GM12865 (cell line): ENCODE measurements around the gene LRRK1.

Source experiments
- DNase-seq: peaks from one replicate; pipeline ENCODE4 v3.0.0; 2010; ENCODE audit warnings: low read depth
- H3K4me3 ChIP-seq: 2 replicates; pipeline ENCODE4 v1.5.1; 2011; ENCODE audit warnings: mild to moderate bottlenecking, low read depth, low read length, control low read depth
- CTCF ChIP-seq: IDR thresholded peaks from 2 replicates; pipeline ENCODE4 v1.5.1; 2011; ENCODE audit warnings: low read length, control low read depth, low read depth, inconsistent platforms; ENCODE audit not compliant: insufficient read depth; ENCODE audit errors: missing control alignments

Gene LRRK1

GRCh38 chr15:100878648-100879047 is 40.5 kb upstream of the LRRK1 start:
- TF ChIP-seq CTCF = no peak
- H3K4me3 ChIP-seq = peak overlapping the region; percentile 32
- no peak for DNase-seq

GRCh38 chr15:100879061-100879463 is 40.1 kb upstream of the LRRK1 start:
- no peak for TF ChIP-seq CTCF
- no peak for DNase-seq
- H3K4me3 ChIP-seq = peak overlapping the region; percentile 32

- peak; percentile 36 for DNase-seq
- TF ChIP-seq CTCF = no peak
- peak within 1 kb of the TSS; percentile 32 for H3K4me3 ChIP-seq
These were observed 39.6 kb upstream of the LRRK1 start, which contains the start of gene ALDH1A3 for GRCh38 chr15:100879464-100880138. Gene ALDH1A3, plus strand, starts transcription at chr15:100879831. Its CDS starts 77 bp downstream, at chr15:100879908.

DNA sequence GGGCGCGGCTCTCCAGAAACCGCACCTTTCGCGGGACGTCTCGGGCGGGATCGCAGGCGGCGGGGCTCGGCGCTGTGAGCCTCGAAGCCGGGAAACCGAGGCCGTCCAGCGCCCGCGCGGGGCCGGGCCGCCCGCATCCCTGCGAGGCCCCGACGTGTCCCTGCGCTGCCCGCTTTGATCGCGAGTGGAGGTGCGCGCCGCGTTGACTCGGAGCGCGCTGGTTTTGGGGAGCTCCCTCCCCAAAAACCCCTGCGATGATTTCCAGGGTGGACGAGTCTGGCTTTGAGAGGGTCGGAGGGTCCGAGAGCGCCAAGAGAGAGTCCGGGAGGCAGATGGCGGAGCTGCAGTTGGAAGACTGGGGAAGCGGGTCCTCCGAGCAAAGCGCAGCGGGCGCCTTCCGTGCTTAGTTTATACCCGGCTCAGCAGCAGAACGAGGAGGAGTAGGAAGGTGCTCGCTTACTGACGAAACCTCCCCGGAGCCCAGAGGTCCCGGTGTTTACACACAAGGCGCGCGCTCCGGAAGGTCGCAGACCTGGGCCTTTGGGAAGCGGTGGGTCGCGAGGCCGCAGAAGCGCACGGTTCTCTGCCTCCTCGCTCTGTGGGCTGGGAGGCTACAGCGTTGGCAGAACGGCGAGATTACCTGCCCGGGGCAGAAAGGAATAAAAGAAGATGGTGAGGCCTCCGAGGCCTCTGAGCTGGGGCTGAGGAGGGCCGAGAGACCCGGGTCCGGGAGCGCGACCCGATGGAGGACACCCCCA is 38.8 kb upstream of the LRRK1 start:
- DNase-seq = no peak
- no peak for TF ChIP-seq CTCF
- H3K4me3 ChIP-seq = no peak overlapping the region

DNA sequence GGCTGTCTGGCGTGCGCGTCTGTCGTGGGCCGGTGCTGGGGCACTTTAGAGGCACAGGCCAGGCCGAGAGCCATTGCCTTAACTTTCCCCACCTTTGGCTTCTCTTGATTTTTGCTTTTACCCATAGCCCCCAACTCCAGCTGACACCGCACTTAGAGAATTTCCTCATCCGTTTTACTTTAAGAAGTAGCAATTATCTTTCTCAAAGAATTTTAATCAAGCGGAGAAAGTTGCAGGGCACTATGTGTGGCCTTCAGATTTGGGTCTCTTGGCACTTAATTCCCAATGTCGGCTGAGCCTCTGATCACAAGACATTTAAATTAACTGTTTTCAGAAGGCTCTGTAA is 38.3 kb upstream of the LRRK1 start:
- no peak for DNase-seq
- no peak for TF ChIP-seq CTCF
- no peak overlapping the region for H3K4me3 ChIP-seq

GRCh38 chr15:100881573-100882336 is 37.4 kb upstream of the LRRK1 start:
- H3K4me3 ChIP-seq = no peak overlapping the region
- no peak for DNase-seq
- TF ChIP-seq CTCF = no peak
